Muscle of leg (tissue), 11 donors: ENCODE measurements around the gene PPP6R1. TPM values are rescaled to one million over a fixed set of nuclear protein-coding genes. Genes with fewer than 3 reads are reported as not detected.

ENCODE experiments used
- DNase-seq: peaks from one replicate; pipeline ENCODE4 v3.0.0; 2013
- H3K27ac ChIP-seq: one replicate; pipeline ENCODE4 v1.5.1; 2013; ENCODE audit warnings: mild to moderate bottlenecking, low read length, control low read depth
- H3K27me3 ChIP-seq: one replicate; pipeline ENCODE4 v1.6.1; 2013; ENCODE audit warnings: low read length; ENCODE audit not compliant: control insufficient read depth, insufficient read depth
- H3K36me3 ChIP-seq: one replicate; pipeline ENCODE4 v1.6.1; 2013; ENCODE audit warnings: low read length; ENCODE audit not compliant: control insufficient read depth, insufficient read depth
- H3K4me1 ChIP-seq: one replicate; pipeline ENCODE4 v1.6.1; 2013; ENCODE audit warnings: low read length; ENCODE audit not compliant: control insufficient read depth, insufficient read depth
- H3K4me3 ChIP-seq: one replicate; pipeline ENCODE4 v1.5.1; 2013; ENCODE audit warnings: low read length, control low read depth
- H3K9me3 ChIP-seq: replicated peaks from 2 replicates; pipeline ENCODE4 v1.6.1; 2013; ENCODE audit warnings: low read depth, low read length; ENCODE audit not compliant: control insufficient read depth
- WGBS: methylation state at CpG from one replicate; pipeline ENCODE4 v1.1.5; 2013; ENCODE audit warnings: missing lambda C conversion rate; ENCODE audit not compliant: insufficient coverage; 5-methylcytosine and 5-hydroxymethylcytosine counted together
- polyA plus RNA-seq, 8 donors: library from polyadenylated mRNA; unstranded; fragments of 120-200 nt; gene quantifications; one replicate each; pipeline versions ENCODE4 v1.2.1 to v1.2.3, GENCODE V29; 2013; ENCODE audit warnings: inconsistent platforms in 1 of 8, low replicate concordance in 1 of 8; ENCODE audit not compliant: insufficient read length in 8 of 8, insufficient read depth in 1 of 8
- total RNA-seq: library from RNA; stranded (reverse); fragments of 120-200 nt; gene quantifications from one replicate; pipeline ENCODE4 v1.2.4, GENCODE V29; 2013

The PPP6R1 gene
- total and polyA plus RNA-seq, 9 donors = 12.5 to 37.2 (median 32.1) TPM

- H3K9me3 ChIP-seq = no peaks in the 10 kb centered on the region
- DNase-seq = no peak
- no peaks in the 10 kb centered on the region for H3K27me3 ChIP-seq
- H3K4me3 ChIP-seq = no peak overlapping the region
- H3K27ac ChIP-seq = no peak overlapping the region
- peaks cover 39% of the 10 kb centered on the region for H3K36me3 ChIP-seq
- WGBS = 83% methylated on average over 9 of the region's 12 CpGs
- peaks cover 11% of the 10 kb centered on the region for H3K4me1 ChIP-seq
These were observed 43.5 kb upstream of the PPP6R1 start for GRCh38 chr19:55302318-55302703.

- H3K27me3 ChIP-seq = no peaks in the 10 kb centered on the region
- peak overlapping the region; percentile 4 for H3K27ac ChIP-seq
- H3K36me3 ChIP-seq = peaks cover 37% of the 10 kb centered on the region
- 6% methylated on average over 22 of the region's 42 CpGs for WGBS
- H3K4me1 ChIP-seq = peaks cover 11% of the 10 kb centered on the region
- DNase-seq = peak; percentile 89
- peak overlapping the region; percentile 37 for H3K4me3 ChIP-seq
- no peaks in the 10 kb centered on the region for H3K9me3 ChIP-seq
These were observed 42.9 kb upstream of the PPP6R1 start for GRCh38 chr19:55301459-55302317.

- H3K4me3 ChIP-seq = no peak overlapping the region
- H3K4me1 ChIP-seq = peaks cover 11% of the 10 kb centered on the region
- H3K27me3 ChIP-seq = no peaks in the 10 kb centered on the region
- DNase-seq = no peak
- no peak overlapping the region for H3K27ac ChIP-seq
- 61% methylated on average over 11 of the region's 15 CpGs for WGBS
- H3K36me3 ChIP-seq = peaks cover 36% of the 10 kb centered on the region
- H3K9me3 ChIP-seq = no peaks in the 10 kb centered on the region
These were observed 42.2 kb upstream of the PPP6R1 start for GRCh38 chr19:55300886-55301458.

- Histone ChIP-seq H3K27me3 (no peaks in the 10 kb centered on the region), H3K4me1 (peaks cover 11% of the 10 kb centered on the region), H3K4me3 (no peak overlapping the region), H3K9me3 (no peaks in the 10 kb centered on the region), H3K27ac (no peak overlapping the region), H3K36me3 (peaks cover 38% of the 10 kb centered on the region)
- 91% methylated on average over 6 of the region's 10 CpGs for WGBS
- DNase-seq = no peak
These were observed 41.2 kb upstream of the PPP6R1 start for GRCh38 chr19:55299991-55300390.

GRCh38 chr19:55297267-55297666 is 38.5 kb upstream of the PPP6R1 start:
- DNase-seq = no peak
- Histone ChIP-seq H3K27me3 (no peaks in the 10 kb centered on the region), H3K4me1 (peaks cover 11% of the 10 kb centered on the region), H3K27ac (no peak overlapping the region), H3K36me3 (peaks cover 34% of the 10 kb centered on the region), H3K9me3 (no peaks in the 10 kb centered on the region), H3K4me3 (no peak overlapping the region)
- WGBS = 91% methylated on average over 5 of the region's 10 CpGs

GRCh38 chr19:55289117-55289796 is 30.4 kb upstream of the PPP6R1 start:
- WGBS = no CpG with 5 or more reads among the region's 9 CpGs
- DNase-seq = no peak
- Histone ChIP-seq H3K4me3 (no peak overlapping the region), H3K36me3 (peaks cover 33% of the 10 kb centered on the region), H3K27me3 (no peaks in the 10 kb centered on the region), H3K27ac (no peak overlapping the region), H3K9me3 (no peaks in the 10 kb centered on the region), H3K4me1 (peaks cover 14% of the 10 kb centered on the region)

- peaks cover 14% of the 10 kb centered on the region for H3K4me1 ChIP-seq
- no peaks in the 10 kb centered on the region for H3K9me3 ChIP-seq
- no peaks in the 10 kb centered on the region for H3K27me3 ChIP-seq
- WGBS = 92% methylated on average over 14 of the region's 21 CpGs
- DNase-seq = no peak
- no peak overlapping the region for H3K27ac ChIP-seq
- no peak overlapping the region for H3K4me3 ChIP-seq
- peaks cover 26% of the 10 kb centered on the region for H3K36me3 ChIP-seq
These were observed 28.7 kb upstream of the PPP6R1 start for GRCh38 chr19:55287361-55288079.

GRCh38 chr19:55285229-55285890 is 26.5 kb upstream of the PPP6R1 start:
- DNase-seq = no peak
- Histone ChIP-seq H3K27me3 (no peaks in the 10 kb centered on the region), H3K9me3 (no peaks in the 10 kb centered on the region), H3K27ac (peak overlapping the region; percentile 71), H3K4me1 (peaks cover 18% of the 10 kb centered on the region), H3K36me3 (peaks cover 18% of the 10 kb centered on the region), H3K4me3 (peak overlapping the region; percentile 33)
- 13% methylated on average over 14 of the region's 18 CpGs for WGBS

GRCh38 chr19:55284405-55285058 is 25.7 kb upstream of the PPP6R1 start:
- H3K27me3 ChIP-seq = no peaks in the 10 kb centered on the region
- H3K9me3 ChIP-seq = no peaks in the 10 kb centered on the region
- WGBS = 24% methylated on average over 5 of the region's 16 CpGs
- H3K4me3 ChIP-seq = peak overlapping the region; percentile 33
- H3K4me1 ChIP-seq = peaks cover 19% of the 10 kb centered on the region
- no peak for DNase-seq
- H3K27ac ChIP-seq = peak overlapping the region; percentile 71
- H3K36me3 ChIP-seq = peaks cover 18% of the 10 kb centered on the region
